Loucy (cell line): ENCODE results near the gene FNDC10.
"Not testable (repeated sequence)": the region's sequence is repeated elsewhere in the genome, so short reads cannot be mapped to it uniquely, and the experiment has no call there.

ENCODE experiments used
- H2AFZ ChIP-seq: fragments of 200-600 bp; sonication (generic); 2 replicates; pipeline ENCODE4 v1.6.0; 2016; ENCODE audit warnings: antibody characterized with exemption, mild to moderate bottlenecking, low read length, moderate library complexity
- H3F3A ChIP-seq: fragments of 200-600 bp; 2 replicates; pipeline ENCODE4 v1.6.0; 2016; ENCODE audit warnings: antibody characterized with exemption, low read depth, mild to moderate bottlenecking
- H3K27me3 ChIP-seq: fragments of 200-600 bp; sonication (generic); 2 replicates; pipeline ENCODE4 v1.6.1; 2014; ENCODE audit warnings: low read length, mild to moderate bottlenecking; ENCODE audit not compliant: insufficient read depth, poor library complexity, severe bottlenecking
- H3K36me3 ChIP-seq: fragments of 200-600 bp; sonication (generic); 2 replicates; pipeline ENCODE4 v1.6.1; 2016; ENCODE audit warnings: low read length; ENCODE audit not compliant: insufficient read depth
- H3K4me1 ChIP-seq: fragments of 200-600 bp; sonication (generic); 2 replicates; pipeline ENCODE4 v1.5.1; 2014; ENCODE audit warnings: low read length, mild to moderate bottlenecking; ENCODE audit not compliant: insufficient read depth, poor library complexity, severe bottlenecking
- H3K4me2 ChIP-seq: fragments of 200-600 bp; sonication (generic); 2 replicates; pipeline ENCODE4 v1.6.0; 2014; ENCODE audit warnings: antibody characterized with exemption, low read length, low read depth, mild to moderate bottlenecking; ENCODE audit not compliant: poor library complexity, severe bottlenecking
- H3K4me3 ChIP-seq: fragments of 200-600 bp; sonication (generic); 2 replicates; pipeline ENCODE4 v1.5.1; 2014; ENCODE audit warnings: low read length, mild to moderate bottlenecking, mixed read lengths; ENCODE audit not compliant: poor library complexity, severe bottlenecking
- H3K79me2 ChIP-seq: fragments of 200-600 bp; sonication (generic); 2 replicates; pipeline ENCODE4 v1.6.1; 2014; ENCODE audit warnings: low read length; ENCODE audit not compliant: insufficient read depth
- H3K9ac ChIP-seq: fragments of 200-600 bp; sonication (generic); 2 replicates; pipeline ENCODE4 v1.6.0; 2014; ENCODE audit warnings: mild to moderate bottlenecking, low read depth, low read length, moderate library complexity; ENCODE audit not compliant: poor library complexity, severe bottlenecking
- H3K9me2 ChIP-seq: fragments of 200-600 bp; sonication (generic); replicated peaks from 2 replicates; pipeline ENCODE4 v1.6.1; 2016; ENCODE audit warnings: low read depth, low read length, mixed read lengths
- H3K9me3 ChIP-seq: fragments of 200-600 bp; sonication (generic); 2 replicates; pipeline ENCODE4 v1.6.1; 2014; ENCODE audit warnings: mild to moderate bottlenecking, antibody characterized with exemption, low read length, low read depth; ENCODE audit not compliant: insufficient read depth
- H4K20me1 ChIP-seq: fragments of 200-600 bp; sonication (generic); 2 replicates; pipeline ENCODE4 v1.6.0; 2014; ENCODE audit warnings: antibody characterized with exemption, low read length, mild to moderate bottlenecking; ENCODE audit not compliant: insufficient read depth, poor library complexity, severe bottlenecking
- CTCF ChIP-seq: fragments of 200-600 bp; sonication (generic); conservative IDR thresholded peaks from 2 replicates; pipeline ENCODE4 v1.5.1; 2014; ENCODE audit warnings: mild to moderate bottlenecking, antibody characterized with exemption, low read length
- EZH2phosphoT487 ChIP-seq: fragments of 200-600 bp; IDR thresholded peaks from 2 replicates; pipeline ENCODE4 v1.6.1; 2018; ENCODE audit warnings: antibody characterized with exemption, mild to moderate bottlenecking, moderate library complexity, borderline replicate concordance

FNDC10 gene

DNA sequence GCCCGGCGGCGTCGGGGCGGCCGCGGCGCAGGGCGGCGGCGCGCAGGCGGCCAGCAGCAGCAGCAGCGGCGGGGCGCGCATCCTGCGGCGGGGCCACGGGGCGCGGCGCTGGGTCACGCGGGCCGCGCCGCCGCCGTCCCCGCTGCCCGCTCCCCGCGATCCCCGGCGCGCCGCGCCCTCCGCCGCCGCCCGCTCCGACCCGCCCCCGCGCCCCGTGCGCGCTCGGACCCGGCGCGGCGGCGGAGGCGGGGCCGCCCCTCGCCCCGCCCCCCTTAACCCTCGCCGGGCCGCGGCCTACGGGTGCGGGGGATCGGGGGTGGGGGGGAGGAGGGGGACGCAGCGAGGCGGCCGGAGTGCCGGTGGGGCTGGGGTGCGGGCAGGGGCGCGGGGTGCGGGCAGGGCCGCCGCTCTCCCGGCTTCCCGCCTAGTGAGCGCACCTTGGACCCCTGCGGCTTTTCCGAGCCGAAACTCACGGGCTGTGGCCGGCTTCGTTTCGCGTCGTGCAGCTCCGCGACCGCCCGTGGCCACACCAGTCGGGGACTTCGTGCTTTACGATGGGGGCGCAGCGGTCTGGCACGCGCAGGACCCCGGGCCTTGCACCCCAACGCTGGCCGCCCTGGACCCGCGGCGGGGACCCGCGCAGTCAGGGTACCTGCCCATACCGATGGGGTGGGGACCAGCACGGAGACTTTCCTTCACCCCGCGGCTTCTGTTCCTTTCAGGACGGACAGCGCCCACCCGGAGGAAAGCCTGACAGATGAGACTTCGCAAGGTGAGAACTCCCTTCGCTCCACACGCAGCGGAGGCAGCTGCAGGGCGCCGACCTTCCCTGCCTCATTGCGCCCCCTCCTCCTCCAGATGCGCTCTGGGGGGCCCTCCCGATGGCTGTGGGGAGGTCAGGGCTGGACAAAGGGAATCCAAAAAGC is at the start of gene FNDC10:
Gene FNDC10 (minus strand): TSS at position 201 of the 926 bp plus-strand sequence. CDS start 120 bp downstream, at position 81.
- Histone ChIP-seq H3K9me2 (no peaks in the 10 kb centered on the region), H3F3A (no peaks in the 10 kb centered on the region), H3K4me1 (no peaks in the 10 kb centered on the region), H3K9ac (no peak within 1 kb of the TSS), H3K9me3 (no peaks in the 10 kb centered on the region), H4K20me1 (no peaks in the 10 kb centered on the region), H3K4me3 (no peak within 1 kb of the TSS), H3K36me3 (no peaks in the 10 kb centered on the region), H3K79me2 (no peaks in the 10 kb centered on the region), H3K27me3 (peaks cover 14% of the 10 kb centered on the region), H2AFZ (no peak within 1 kb of the TSS), H3K4me2 (no peak within 1 kb of the TSS)
- TF ChIP-seq EZH2phosphoT487 (no peak), CTCF (no peak)

DNA sequence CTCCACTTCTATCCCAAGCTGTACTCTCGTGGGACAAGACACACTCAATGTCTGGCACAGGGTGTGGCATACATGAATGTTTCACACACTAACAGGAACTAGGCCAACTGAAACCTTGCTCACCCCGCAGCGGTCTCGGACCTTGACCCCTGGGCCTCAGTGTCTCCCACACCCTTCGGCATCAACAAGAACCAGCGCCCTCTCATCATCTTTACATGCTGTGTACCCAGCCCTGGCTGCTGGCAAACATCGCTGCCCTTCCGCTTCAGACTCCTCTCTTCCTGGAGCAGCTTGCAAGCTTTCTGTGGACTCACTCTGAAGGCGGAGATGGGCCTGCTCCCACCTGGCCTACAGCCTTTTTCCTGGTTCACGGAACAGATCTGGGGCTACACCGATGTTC is 48.3 kb upstream of the FNDC10 start:
- H3K36me3 ChIP-seq = peaks cover 30% of the 10 kb centered on the region; the same call in 1 of the 2 replicates
- not testable (repeated sequence) for H3K4me1 ChIP-seq, H2AFZ ChIP-seq

DNA sequence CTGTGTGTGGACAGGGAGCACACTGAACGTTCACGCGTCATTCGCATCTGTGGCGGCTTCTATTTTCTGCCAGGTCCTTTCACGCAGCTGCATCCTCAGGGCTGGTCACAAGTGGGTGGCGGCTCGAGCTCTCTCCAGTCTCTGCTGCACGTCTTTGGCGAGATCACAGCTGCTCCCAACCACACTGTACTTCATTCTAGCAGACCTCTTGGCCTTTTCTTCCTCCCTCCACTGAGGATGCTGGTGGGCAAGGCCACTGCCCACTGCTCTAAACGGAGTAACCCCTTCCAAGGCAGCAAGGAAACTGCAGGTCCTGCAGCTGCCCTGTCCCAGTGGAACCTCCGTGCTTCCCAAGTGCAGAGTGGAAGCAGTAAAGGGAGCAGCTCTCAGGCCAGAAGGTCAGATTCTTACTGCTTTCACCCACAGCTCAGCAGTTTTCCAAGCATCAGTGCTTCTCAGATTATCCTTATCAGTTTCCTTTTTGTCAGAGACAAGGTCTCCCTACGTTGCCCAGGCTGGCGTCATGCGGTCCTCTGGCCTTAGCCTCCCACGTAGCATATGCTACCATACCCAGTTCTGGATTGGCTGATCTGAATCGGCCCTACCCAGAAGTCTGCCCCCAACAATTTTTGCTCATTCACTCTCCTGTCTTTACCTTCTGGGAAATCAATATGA is 47.8 kb upstream of the FNDC10 start:
- not testable (repeated sequence) for H3K27me3 ChIP-seq, H4K20me1 ChIP-seq

More for the DNA sequence above, 48.3 kb upstream of the FNDC10 start:
- not testable (repeated sequence) for H3K9ac ChIP-seq, H3K9me3 ChIP-seq, H3F3A ChIP-seq, H3K9me2 ChIP-seq, H3K79me2 ChIP-seq, H3K4me2 ChIP-seq, H4K20me1 ChIP-seq, H3K4me3 ChIP-seq, H3K27me3 ChIP-seq

GRCh38 chr1:1646326-1646725 is 46.4 kb upstream of the FNDC10 start:
- not testable (repeated sequence) for H3K9me2 ChIP-seq, H3F3A ChIP-seq, H4K20me1 ChIP-seq, H3K79me2 ChIP-seq, H3K4me3 ChIP-seq, H3K4me2 ChIP-seq, H3K9ac ChIP-seq, H3K27me3 ChIP-seq, H3K9me3 ChIP-seq, H2AFZ ChIP-seq, H3K4me1 ChIP-seq
- H3K36me3 ChIP-seq = peaks cover 17% of the 10 kb centered on the region; the same call in 1 of the 2 replicates

More for the DNA sequence above, 47.8 kb upstream of the FNDC10 start:
- H3K4me3 ChIP-seq, H2AFZ ChIP-seq, H3K9me2 ChIP-seq, H3K9me3 ChIP-seq, H3K4me1 ChIP-seq, H3K4me2 ChIP-seq, H3F3A ChIP-seq, H3K9ac ChIP-seq, H3K79me2 ChIP-seq: not testable (repeated sequence)
- H3K36me3 ChIP-seq = peaks cover 30% of the 10 kb centered on the region; the same call in 1 of the 2 replicates

DNA sequence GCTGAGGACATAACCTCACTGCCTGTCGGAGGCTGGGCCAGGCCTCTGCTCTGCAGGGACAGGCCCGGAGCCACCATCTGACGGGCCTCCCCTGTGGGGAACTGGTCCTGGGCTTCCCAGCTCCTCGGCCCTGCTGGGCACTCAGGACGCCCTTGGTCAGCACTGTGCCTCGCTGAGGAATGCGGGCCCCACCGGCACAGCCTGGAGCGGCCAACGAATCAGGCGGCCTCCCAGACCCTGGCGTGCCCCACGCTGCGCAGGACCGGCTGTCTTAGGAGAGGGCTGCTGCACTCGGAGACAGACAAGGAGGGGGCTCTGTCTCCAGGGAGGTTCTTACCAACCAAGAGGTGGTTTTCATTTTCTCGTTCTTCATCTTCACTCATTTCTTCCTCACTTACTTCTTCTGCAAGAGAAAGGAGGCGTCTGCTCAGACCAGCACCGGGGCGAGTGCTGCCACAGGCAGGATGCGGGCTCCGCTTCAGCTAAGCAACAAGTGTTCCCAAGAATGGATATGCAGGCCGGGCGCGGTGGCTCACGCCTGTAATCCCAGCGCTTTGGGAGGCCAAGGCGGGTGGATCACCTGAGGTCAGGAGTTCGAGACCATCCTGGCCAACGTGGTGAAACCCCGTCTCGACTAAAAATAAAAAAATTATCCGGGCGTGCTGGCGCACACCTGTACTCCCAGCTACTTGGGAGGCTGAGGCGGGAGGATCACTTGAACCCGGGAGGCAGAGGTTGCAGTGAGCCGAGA is 41.0 kb upstream of the FNDC10 start:
- H3K9ac ChIP-seq, H2AFZ ChIP-seq, H3K4me2 ChIP-seq, H3K79me2 ChIP-seq, H3F3A ChIP-seq, H3K36me3 ChIP-seq, H3K9me3 ChIP-seq, H3K27me3 ChIP-seq, H3K9me2 ChIP-seq, H3K4me3 ChIP-seq, H3K4me1 ChIP-seq, H4K20me1 ChIP-seq: not testable (repeated sequence)

- H3K27me3 ChIP-seq, H3K9me2 ChIP-seq, H2AFZ ChIP-seq, H3K79me2 ChIP-seq, H3K36me3 ChIP-seq, H3F3A ChIP-seq, H3K9me3 ChIP-seq, H3K9ac ChIP-seq, H3K4me2 ChIP-seq, H4K20me1 ChIP-seq, H3K4me3 ChIP-seq, H3K4me1 ChIP-seq: not testable (repeated sequence)
These were observed 40.1 kb upstream of the FNDC10 start for GRCh38 chr1:1640081-1640480.
